Measurements from ENCODE around the gene PCNX2.

The PCNX2 gene

GRCh38 chr1:233295237-233295974, at the start of gene PCNX2:
TSS of gene PCNX2 (minus strand) at chr1:233295725. CDS start at chr1:233295478, 247 bp downstream.
- DNase-seq (ENCODE audit: low read depth), result peak; percentile 79

GRCh38 chr1:233343262-233343661, 47.7 kb upstream of the PCNX2 start:
- no peak for TF ChIP-seq CTCF (IDR thresholded peaks at IDR 0.05; ENCODE audit: insufficient read depth, low read depth, low read length, missing control alignments)
- no peak for DNase-seq (ENCODE audit: low read depth)
- H3K4me3 ChIP-seq (ENCODE audit: low read length), result no peak overlapping the region

More at GRCh38 chr1:233295237-233295974, at the start of gene PCNX2:
- no peak for TF ChIP-seq CTCF (IDR thresholded peaks at IDR 0.05; ENCODE audit: insufficient read depth, low read depth, low read length, missing control alignments)
- H3K4me3 ChIP-seq (ENCODE audit: low read length), result peak within 1 kb of the TSS; percentile 76

GRCh38 chr1:233342086-233342485, 46.6 kb upstream of the PCNX2 start:
- no peak for DNase-seq (ENCODE audit: low read depth)
- no peak for TF ChIP-seq CTCF (IDR thresholded peaks at IDR 0.05; ENCODE audit: insufficient read depth, low read depth, low read length, missing control alignments)
- no peak overlapping the region for H3K4me3 ChIP-seq (ENCODE audit: low read length)

- no peak for TF ChIP-seq CTCF (IDR thresholded peaks at IDR 0.05; ENCODE audit: insufficient read depth, low read depth, low read length, missing control alignments)
- no peak overlapping the region for H3K4me3 ChIP-seq (ENCODE audit: low read length)
- DNase-seq (ENCODE audit: low read depth), result peak; percentile 15
Measured at GRCh38 chr1:233340966-233341516, 45.5 kb upstream of the PCNX2 start.

- H3K4me3 ChIP-seq (ENCODE audit: low read length), result no peak overlapping the region
- no peak for DNase-seq (ENCODE audit: low read depth)
- no peak for TF ChIP-seq CTCF (IDR thresholded peaks at IDR 0.05; ENCODE audit: insufficient read depth, low read depth, low read length, missing control alignments)
Measured at GRCh38 chr1:233340031-233340555, 44.6 kb upstream of the PCNX2 start.

GRCh38 chr1:233338102-233338501, 42.6 kb upstream of the PCNX2 start:
- no peak for TF ChIP-seq CTCF (IDR thresholded peaks at IDR 0.05; ENCODE audit: insufficient read depth, low read depth, low read length, missing control alignments)
- no peak for DNase-seq (ENCODE audit: low read depth)
- no peak overlapping the region for H3K4me3 ChIP-seq (ENCODE audit: low read length)

All from epithelial cell of esophagus (primary cell).